Measurements from ENCODE around the gene SAMD5. TPM values are rescaled to one million over a fixed set of nuclear protein-coding genes. Genes with fewer than 3 reads are reported as not detected.

Gene SAMD5
- total RNA-seq, result 10 to 100 TPM in 1 of 3 donors, 1 to 10 TPM in 1, under 1 TPM in 1; 0.80 to 13.5 (median 8.8) TPM

- Histone ChIP-seq H3K9me3 (no peaks in the 10 kb centered on the region), H3K4me1 (peaks cover 0 to 5% of the 10 kb centered on the region in 2 donors), H3K27me3 (peaks cover 0 to 8% of the 10 kb centered on the region in 2 donors), H3K36me3 (no peaks in the 10 kb centered on the region), H3K27ac (peak within 1 kb of the TSS; percentile 75 to 87), H3K4me3 (peak within 1 kb of the TSS; percentile 55 to 90 (median 66))
- TF ChIP-seq POLR2AphosphoS5 (IDR thresholded peaks at IDR 0.05), result no peak
- TF ChIP-seq CTCF (IDR thresholded peaks at IDR 0.05), result no peak
- TF ChIP-seq POLR2A (IDR thresholded peaks at IDR 0.05), result no peak
- intact Hi-C loops (cut with DNase I; ENCODE audit: low total_unique reads), result no loop called here
- peak in 1 of 2 donors; percentile 58 for DNase-seq (ENCODE audit: low spot score in 2 of 2)
These were observed at the start of gene SAMD5 for GRCh38 chr6:147508042-147508865. SAMD5 (plus strand) TSS chr6:147508690; CDS start chr6:147508929, 239 bp downstream.

GRCh38 chr6:147459780-147460179 is 48.7 kb upstream of the SAMD5 start:
- intact Hi-C loops (cut with DNase I; ENCODE audit: low total_unique reads), result no loop called here
- no peak overlapping the region for H3K27ac ChIP-seq
- no peaks in the 10 kb centered on the region for H3K27me3 ChIP-seq
- no peak for TF ChIP-seq POLR2AphosphoS5 (IDR thresholded peaks at IDR 0.05)
- TF ChIP-seq CTCF (IDR thresholded peaks at IDR 0.05), result no peak
- no peak for TF ChIP-seq POLR2A (IDR thresholded peaks at IDR 0.05)
- no peak overlapping the region for H3K4me3 ChIP-seq
- no peak for DNase-seq (ENCODE audit: low spot score in 2 of 2)
- H3K36me3 ChIP-seq, result no peaks in the 10 kb centered on the region
- no peaks in the 10 kb centered on the region for H3K4me1 ChIP-seq
- H3K9me3 ChIP-seq, result peaks cover 4% of the 10 kb centered on the region in 2 donors

- H3K36me3 ChIP-seq, result no peaks in the 10 kb centered on the region
- H3K4me1 ChIP-seq, result no peaks in the 10 kb centered on the region
- intact Hi-C loops (cut with DNase I; ENCODE audit: low total_unique reads), result no loop called here
- H3K27me3 ChIP-seq, result no peaks in the 10 kb centered on the region
- H3K27ac ChIP-seq, result no peak overlapping the region
- DNase-seq (ENCODE audit: low spot score in 2 of 2), result no peak
- H3K9me3 ChIP-seq, result peaks cover 4% of the 10 kb centered on the region in 2 donors
- H3K4me3 ChIP-seq, result no peak overlapping the region
- TF ChIP-seq CTCF (IDR thresholded peaks at IDR 0.05) (no peak), POLR2AphosphoS5 (IDR thresholded peaks at IDR 0.05) (no peak), POLR2A (IDR thresholded peaks at IDR 0.05) (no peak)
These were observed 44.8 kb upstream of the SAMD5 start for GRCh38 chr6:147463651-147464050.

GRCh38 chr6:147467428-147467827 is 41.1 kb upstream of the SAMD5 start:
- H3K4me1 ChIP-seq, result no peaks in the 10 kb centered on the region
- DNase-seq (ENCODE audit: low spot score in 2 of 2), result no peak
- no peak overlapping the region for H3K27ac ChIP-seq
- H3K4me3 ChIP-seq, result no peak overlapping the region
- intact Hi-C loops (cut with DNase I; ENCODE audit: low total_unique reads), result no loop called here
- no peaks in the 10 kb centered on the region for H3K9me3 ChIP-seq
- no peak for TF ChIP-seq CTCF (IDR thresholded peaks at IDR 0.05)
- no peak for TF ChIP-seq POLR2A (IDR thresholded peaks at IDR 0.05)
- TF ChIP-seq POLR2AphosphoS5 (IDR thresholded peaks at IDR 0.05), result no peak
- H3K27me3 ChIP-seq, result no peaks in the 10 kb centered on the region
- no peaks in the 10 kb centered on the region for H3K36me3 ChIP-seq

GRCh38 chr6:147467886-147468285 is 40.6 kb upstream of the SAMD5 start:
- H3K27me3 ChIP-seq, result no peaks in the 10 kb centered on the region
- no peaks in the 10 kb centered on the region for H3K4me1 ChIP-seq
- no peak for DNase-seq (ENCODE audit: low spot score in 2 of 2)
- no peak overlapping the region for H3K4me3 ChIP-seq
- no peak for TF ChIP-seq CTCF (IDR thresholded peaks at IDR 0.05)
- TF ChIP-seq POLR2AphosphoS5 (IDR thresholded peaks at IDR 0.05), result no peak
- TF ChIP-seq POLR2A (IDR thresholded peaks at IDR 0.05), result no peak
- no peaks in the 10 kb centered on the region for H3K36me3 ChIP-seq
- intact Hi-C loops (cut with DNase I; ENCODE audit: low total_unique reads), result no loop called here
- H3K9me3 ChIP-seq, result peaks cover 0 to 1% of the 10 kb centered on the region in 2 donors
- no peak overlapping the region for H3K27ac ChIP-seq
